IPS-15b (cell line): ENCODE data around the gene ST6GALNAC3.

Experiments used
- H3K27me3 ChIP-seq: one replicate; pipeline ENCODE4 v1.6.1; 2013; ENCODE audit warnings: low read length; ENCODE audit not compliant: control insufficient read depth, insufficient read depth
- H3K36me3 ChIP-seq: one replicate; pipeline ENCODE4 v1.6.1; 2013; ENCODE audit warnings: low read length; ENCODE audit not compliant: control insufficient read depth, insufficient read depth
- H3K4me1 ChIP-seq: one replicate; pipeline ENCODE4 v1.6.1; 2013; ENCODE audit warnings: mild to moderate bottlenecking, low read length; ENCODE audit not compliant: control insufficient read depth, insufficient read depth
- H3K4me3 ChIP-seq: one replicate; pipeline ENCODE4 v1.5.1; 2013; ENCODE audit warnings: low read depth, low read length
- H3K9ac ChIP-seq: one replicate; pipeline ENCODE4 v1.6.1; 2013; ENCODE audit warnings: low read depth, mild to moderate bottlenecking, low read length
- H3K9me3 ChIP-seq: one replicate; pipeline ENCODE4 v1.6.1; 2013; ENCODE audit warnings: mild to moderate bottlenecking, low read length; ENCODE audit not compliant: control insufficient read depth, insufficient read depth

ST6GALNAC3 gene

GRCh38 chr1:76281306-76281705, 206.8 kb downstream of the ST6GALNAC3 start:
- no peak overlapping the region for H3K9ac ChIP-seq
- no peaks in the 10 kb centered on the region for H3K9me3 ChIP-seq
- H3K27me3 ChIP-seq: no peaks in the 10 kb centered on the region
- no peaks in the 10 kb centered on the region for H3K4me1 ChIP-seq
- H3K4me3 ChIP-seq: no peak overlapping the region
- H3K36me3 ChIP-seq: no peaks in the 10 kb centered on the region

GRCh38 chr1:76284842-76285241, 210.3 kb downstream of the ST6GALNAC3 start:
- Histone ChIP-seq H3K9ac (no peak overlapping the region), H3K27me3 (no peaks in the 10 kb centered on the region), H3K36me3 (no peaks in the 10 kb centered on the region), H3K9me3 (no peaks in the 10 kb centered on the region), H3K4me3 (no peak overlapping the region), H3K4me1 (no peaks in the 10 kb centered on the region)

GRCh38 chr1:76285578-76286135, 211.1 kb downstream of the ST6GALNAC3 start:
- Histone ChIP-seq H3K36me3 (no peaks in the 10 kb centered on the region), H3K9ac (no peak overlapping the region), H3K4me3 (no peak overlapping the region), H3K9me3 (no peaks in the 10 kb centered on the region), H3K27me3 (no peaks in the 10 kb centered on the region), H3K4me1 (peaks cover 4% of the 10 kb centered on the region)

- Histone ChIP-seq H3K4me1 (peaks cover 4% of the 10 kb centered on the region), H3K4me3 (no peak overlapping the region), H3K27me3 (no peaks in the 10 kb centered on the region), H3K9me3 (no peaks in the 10 kb centered on the region), H3K36me3 (no peaks in the 10 kb centered on the region), H3K9ac (no peak overlapping the region)
Measured at GRCh38 chr1:76287917-76288316, 213.4 kb downstream of the ST6GALNAC3 start.

- Histone ChIP-seq H3K36me3 (no peaks in the 10 kb centered on the region), H3K27me3 (no peaks in the 10 kb centered on the region), H3K9me3 (no peaks in the 10 kb centered on the region), H3K4me3 (no peak overlapping the region), H3K9ac (no peak overlapping the region), H3K4me1 (peaks cover 5% of the 10 kb centered on the region)
Measured at GRCh38 chr1:76288758-76289483, 214.4 kb downstream of the ST6GALNAC3 start.

- Histone ChIP-seq H3K27me3 (no peaks in the 10 kb centered on the region), H3K9me3 (no peaks in the 10 kb centered on the region), H3K4me1 (peaks cover 6% of the 10 kb centered on the region), H3K4me3 (no peak overlapping the region), H3K36me3 (no peaks in the 10 kb centered on the region), H3K9ac (no peak overlapping the region)
Measured at GRCh38 chr1:76289692-76290091, 215.1 kb downstream of the ST6GALNAC3 start.

- no peaks in the 10 kb centered on the region for H3K27me3 ChIP-seq
- no peaks in the 10 kb centered on the region for H3K36me3 ChIP-seq
- H3K4me1 ChIP-seq: peaks cover 11% of the 10 kb centered on the region
- no peak overlapping the region for H3K9ac ChIP-seq
- no peaks in the 10 kb centered on the region for H3K9me3 ChIP-seq
- no peak overlapping the region for H3K4me3 ChIP-seq
Measured at GRCh38 chr1:76290271-76290670, 215.7 kb downstream of the ST6GALNAC3 start.

GRCh38 chr1:76291191-76291590, 216.6 kb downstream of the ST6GALNAC3 start:
- no peak overlapping the region for H3K4me3 ChIP-seq
- peaks cover 16% of the 10 kb centered on the region for H3K4me1 ChIP-seq

GRCh38 chr1:76291737-76292136, 217.2 kb downstream of the ST6GALNAC3 start:
- H3K9ac ChIP-seq: no peak overlapping the region
- no peaks in the 10 kb centered on the region for H3K27me3 ChIP-seq
- no peak overlapping the region for H3K4me3 ChIP-seq
- no peaks in the 10 kb centered on the region for H3K9me3 ChIP-seq
- H3K4me1 ChIP-seq: peaks cover 16% of the 10 kb centered on the region
- no peaks in the 10 kb centered on the region for H3K36me3 ChIP-seq

More at GRCh38 chr1:76291191-76291590, 216.6 kb downstream of the ST6GALNAC3 start:
- Histone ChIP-seq H3K9ac (no peak overlapping the region), H3K9me3 (no peaks in the 10 kb centered on the region), H3K27me3 (no peaks in the 10 kb centered on the region), H3K36me3 (no peaks in the 10 kb centered on the region)

GRCh38 chr1:76292418-76293184, 218.1 kb downstream of the ST6GALNAC3 start:
- Histone ChIP-seq H3K9ac (no peak overlapping the region), H3K4me1 (peaks cover 16% of the 10 kb centered on the region)

GRCh38 chr1:76293831-76294230, 219.3 kb downstream of the ST6GALNAC3 start:
- Histone ChIP-seq H3K4me3 (no peak overlapping the region), H3K4me1 (peaks cover 16% of the 10 kb centered on the region), H3K9me3 (no peaks in the 10 kb centered on the region), H3K36me3 (no peaks in the 10 kb centered on the region), H3K9ac (no peak overlapping the region), H3K27me3 (no peaks in the 10 kb centered on the region)

More at GRCh38 chr1:76292418-76293184, 218.1 kb downstream of the ST6GALNAC3 start:
- no peaks in the 10 kb centered on the region for H3K27me3 ChIP-seq
- no peaks in the 10 kb centered on the region for H3K36me3 ChIP-seq
- no peak overlapping the region for H3K4me3 ChIP-seq
- no peaks in the 10 kb centered on the region for H3K9me3 ChIP-seq
